HepG2 (cell line): Measurements from ENCODE around the gene FAM222B. TPM values are rescaled to one million over a fixed set of nuclear protein-coding genes. Genes with fewer than 3 reads are reported as not detected.

Experiments
- CBX5 ChIP-seq: sonication (generic); formaldehyde crosslinking; IDR thresholded peaks from 2 replicates; pipeline ENCODE4 v1.4.0; 2020; ENCODE audit warnings: missing genetic modification reagents, borderline replicate concordance
- GABPA ChIP-seq, 2 experiments: IDR thresholded peaks; 2 replicates each; pipeline ENCODE4 v1.6.1; 2011 to 2016; ENCODE audit warnings: low read depth in 2 of 2, low read length in 1 of 2, missing biosample characterization in 1 of 2, missing genetic modification characterization in 1 of 2
- GATAD2A ChIP-seq: IDR thresholded peaks from 2 replicates; pipeline ENCODE4 v1.6.1; 2016
- HDAC1 ChIP-seq: sonication (generic); formaldehyde crosslinking; IDR thresholded peaks from 2 replicates; pipeline ENCODE4 v1.5.1; 2020; ENCODE audit warnings: mild to moderate bottlenecking, missing genetic modification reagents
- JARID2 ChIP-seq: sonication (generic); formaldehyde crosslinking; IDR thresholded peaks from 2 replicates; pipeline ENCODE4 v1.8.1; 2023; ENCODE audit warnings: missing genetic modification reagents, inconsistent platforms; ENCODE audit not compliant: insufficient replicate concordance
- NFYB ChIP-seq: sonication (generic); formaldehyde crosslinking; IDR thresholded peaks from 2 replicates; pipeline ENCODE4 v1.4.0; 2020; ENCODE audit warnings: missing genetic modification reagents
- NR2C2 ChIP-seq: sonication (generic); formaldehyde crosslinking; IDR thresholded peaks from 2 replicates; pipeline ENCODE4 v1.4.0; 2020; ENCODE audit warnings: missing genetic modification reagents, mild to moderate bottlenecking, moderate library complexity, borderline replicate concordance
- PHF8 ChIP-seq: sonication (generic); formaldehyde crosslinking; IDR thresholded peaks from 2 replicates; pipeline ENCODE4 v1.5.0; 2020; ENCODE audit warnings: missing genetic modification reagents
- PRMT3 ChIP-seq: sonication (generic); formaldehyde crosslinking; IDR thresholded peaks from 2 replicates; pipeline ENCODE4 v1.8.1; 2022; ENCODE audit warnings: low read depth, mild to moderate bottlenecking, moderate library complexity, missing genetic modification reagents, borderline replicate concordance
- RARA ChIP-seq: IDR thresholded peaks from 2 replicates; pipeline ENCODE4 v1.6.1; 2016; ENCODE audit warnings: missing genetic modification reagents, missing compliant biosample characterization
- RBFOX2 ChIP-seq: fragments of 200-400 bp; formaldehyde crosslinking; IDR thresholded peaks from 2 replicates; pipeline ENCODE4 v1.6.1; 2017; ENCODE audit warnings: low read depth, mild to moderate bottlenecking, low read length
- SP4 ChIP-seq: sonication (generic); formaldehyde crosslinking; IDR thresholded peaks from 2 replicates; pipeline ENCODE4 v1.8.1; 2023; ENCODE audit warnings: mild to moderate bottlenecking, missing genetic modification reagents
- TAF15 ChIP-seq: fragments of 200-400 bp; formaldehyde crosslinking; IDR thresholded peaks from one replicate; pipeline ENCODE4 v1.6.1; 2018; ENCODE audit warnings: mild to moderate bottlenecking, low read depth, low read length; ENCODE audit not compliant: poor library complexity, severe bottlenecking
- ZBTB20 ChIP-seq: sonication (generic); formaldehyde crosslinking; IDR thresholded peaks from 2 replicates; pipeline ENCODE4 v1.8.1; 2023; ENCODE audit warnings: missing genetic modification reagents, low read depth, mild to moderate bottlenecking, borderline replicate concordance
- ZKSCAN5 ChIP-seq: sonication (generic); formaldehyde crosslinking; IDR thresholded peaks from 2 replicates; pipeline ENCODE4 v1.5.1; 2020; ENCODE audit warnings: mild to moderate bottlenecking, missing genetic modification reagents
- ZNF772 ChIP-seq: sonication (generic); formaldehyde crosslinking; IDR thresholded peaks from 2 replicates; pipeline ENCODE4 v1.5.0; 2020; ENCODE audit warnings: mild to moderate bottlenecking, missing genetic modification reagents
- polyA plus RNA-seq, 8 experiments: library from polyadenylated mRNA; depleted of rRNA in 3 of 8; stranded (reverse) in 7 of 8; unstranded in 1 of 8; fragments of >200 nt; fragmentation: Illumina TruSeq in 4 of 8; extraction: Trizol in 4 of 8; gene quantifications; 2 replicates each; pipeline versions ENCODE4 v1.2.1 to v1.2.3, GENCODE V29; 2011 to 2016; ENCODE audit warnings: low read depth in 4 of 8, missing spikeins in 1 of 8, mixed read lengths in 1 of 8; ENCODE audit not compliant: insufficient read depth in 1 of 8
- total RNA-seq, 5 experiments: library from RNA; depleted of rRNA; stranded (reverse); fragments of >200 nt; fragmentation: Illumina TruSeq; extraction: Trizol; gene quantifications; 2 replicates each; pipeline ENCODE4 v1.2.3, GENCODE V29; 2016; ENCODE audit warnings: low read depth in 1 of 5
- TF ChIP-seq, protein P1 (sequence below): fragments of 450-650 bp; IDR thresholded peaks from 2 replicates; pipeline ENCODE4 v1.6.1; 2017; ENCODE audit warnings: mild to moderate bottlenecking
- TF ChIP-seq, protein P2 (sequence below): sonication (generic); formaldehyde crosslinking; IDR thresholded peaks from 2 replicates; pipeline ENCODE4 v1.8.1; 2023; ENCODE audit warnings: missing genetic modification reagents, mild to moderate bottlenecking, borderline replicate concordance
- TF ChIP-seq, protein P3 (sequence below): sonication (generic); formaldehyde crosslinking; IDR thresholded peaks from 2 replicates; pipeline ENCODE4 v1.4.0; 2020; ENCODE audit warnings: mild to moderate bottlenecking, missing genetic modification reagents
- TF ChIP-seq, protein P4 (sequence below): sonication (generic); formaldehyde crosslinking; IDR thresholded peaks from 2 replicates; pipeline ENCODE4 v1.4.0; 2020; ENCODE audit warnings: missing genetic modification reagents
- TF ChIP-seq, protein P5 (sequence below): sonication (generic); formaldehyde crosslinking; IDR thresholded peaks from 2 replicates; pipeline ENCODE4 v1.5.0; 2020; ENCODE audit warnings: missing genetic modification reagents, mild to moderate bottlenecking, borderline replicate concordance

Gene FAM222B
- total and polyA plus RNA-seq, 2 of the 13 experiments (the other 11 are each of a cell fraction or from before 2014, with no cell fraction given), result 3.5 to 7.3 TPM

DNA sequence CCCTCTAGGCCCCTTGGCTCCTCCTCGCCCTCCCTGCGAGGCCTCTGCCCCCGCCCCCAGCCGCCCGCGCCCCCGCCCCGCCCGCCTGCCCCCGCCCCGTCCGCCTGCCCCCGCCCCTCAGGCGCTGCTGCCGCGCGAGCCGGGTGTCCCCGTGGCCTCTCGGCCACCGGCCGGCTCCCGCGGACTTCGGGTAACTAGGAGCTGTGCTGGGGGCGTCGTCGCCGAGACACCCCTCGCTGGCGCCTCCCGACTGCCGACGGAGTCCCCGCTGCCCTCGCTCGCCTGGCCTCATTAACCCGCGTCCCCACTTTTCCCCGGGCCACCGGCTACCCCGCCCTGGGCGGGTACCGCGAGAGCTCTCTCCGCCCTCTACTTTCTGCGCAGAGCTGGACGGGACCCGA lies 116.4 kb downstream of the FAM222B start, which contains the start of gene TLCD1 (continued):
- TF ChIP-seq, protein P1, sequence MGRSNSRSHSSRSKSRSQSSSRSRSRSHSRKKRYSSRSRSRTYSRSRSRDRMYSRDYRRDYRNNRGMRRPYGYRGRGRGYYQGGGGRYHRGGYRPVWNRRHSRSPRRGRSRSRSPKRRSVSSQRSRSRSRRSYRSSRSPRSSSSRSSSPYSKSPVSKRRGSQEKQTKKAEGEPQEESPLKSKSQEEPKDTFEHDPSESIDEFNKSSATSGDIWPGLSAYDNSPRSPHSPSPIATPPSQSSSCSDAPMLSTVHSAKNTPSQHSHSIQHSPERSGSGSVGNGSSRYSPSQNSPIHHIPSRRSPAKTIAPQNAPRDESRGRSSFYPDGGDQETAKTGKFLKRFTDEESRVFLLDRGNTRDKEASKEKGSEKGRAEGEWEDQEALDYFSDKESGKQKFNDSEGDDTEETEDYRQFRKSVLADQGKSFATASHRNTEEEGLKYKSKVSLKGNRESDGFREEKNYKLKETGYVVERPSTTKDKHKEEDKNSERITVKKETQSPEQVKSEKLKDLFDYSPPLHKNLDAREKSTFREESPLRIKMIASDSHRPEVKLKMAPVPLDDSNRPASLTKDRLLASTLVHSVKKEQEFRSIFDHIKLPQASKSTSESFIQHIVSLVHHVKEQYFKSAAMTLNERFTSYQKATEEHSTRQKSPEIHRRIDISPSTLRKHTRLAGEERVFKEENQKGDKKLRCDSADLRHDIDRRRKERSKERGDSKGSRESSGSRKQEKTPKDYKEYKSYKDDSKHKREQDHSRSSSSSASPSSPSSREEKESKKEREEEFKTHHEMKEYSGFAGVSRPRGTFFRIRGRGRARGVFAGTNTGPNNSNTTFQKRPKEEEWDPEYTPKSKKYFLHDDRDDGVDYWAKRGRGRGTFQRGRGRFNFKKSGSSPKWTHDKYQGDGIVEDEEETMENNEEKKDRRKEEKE, result no peak
- TF ChIP-seq NFYB (CRISPR knock-in tag), result no peak
- TF ChIP-seq, protein P2, sequence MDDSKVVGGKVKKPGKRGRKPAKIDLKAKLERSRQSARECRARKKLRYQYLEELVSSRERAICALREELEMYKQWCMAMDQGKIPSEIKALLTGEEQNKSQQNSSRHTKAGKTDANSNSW (CRISPR knock-in tag), result peak; percentile 21; the same call in 1 of the 2 replicates
- peak; percentile 1; the same call in 1 of the 2 replicates for TF ChIP-seq ZNF772
- TF ChIP-seq TAF15, result no peak
- no peak for TF ChIP-seq RARA (CRISPR knock-in tag)
- TF ChIP-seq HDAC1 (CRISPR knock-in tag), result peak; percentile 2; the same call in 1 of the 2 replicates
- TF ChIP-seq PHF8, result 0 out of 2 replicates have a peak, but pooled peaks have one; percentile 33
- 0 out of 2 replicates have a peak, but pooled peaks have one; percentile 21 for TF ChIP-seq NR2C2 (CRISPR knock-in tag)
- no peak for TF ChIP-seq GABPA (IDR thresholded peaks at IDR 0.05; ENCODE audit: low read depth, low read length)
- no peak for TF ChIP-seq GABPA (CRISPR knock-in tag; IDR thresholded peaks at IDR 0.05; ENCODE audit: low read depth)
- TF ChIP-seq, protein P3, sequence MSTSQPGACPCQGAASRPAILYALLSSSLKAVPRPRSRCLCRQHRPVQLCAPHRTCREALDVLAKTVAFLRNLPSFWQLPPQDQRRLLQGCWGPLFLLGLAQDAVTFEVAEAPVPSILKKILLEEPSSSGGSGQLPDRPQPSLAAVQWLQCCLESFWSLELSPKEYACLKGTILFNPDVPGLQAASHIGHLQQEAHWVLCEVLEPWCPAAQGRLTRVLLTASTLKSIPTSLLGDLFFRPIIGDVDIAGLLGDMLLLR, result no peak
- no peak for TF ChIP-seq ZKSCAN5
- TF ChIP-seq JARID2 (CRISPR knock-in tag), result no peak
- TF ChIP-seq, protein P4, sequence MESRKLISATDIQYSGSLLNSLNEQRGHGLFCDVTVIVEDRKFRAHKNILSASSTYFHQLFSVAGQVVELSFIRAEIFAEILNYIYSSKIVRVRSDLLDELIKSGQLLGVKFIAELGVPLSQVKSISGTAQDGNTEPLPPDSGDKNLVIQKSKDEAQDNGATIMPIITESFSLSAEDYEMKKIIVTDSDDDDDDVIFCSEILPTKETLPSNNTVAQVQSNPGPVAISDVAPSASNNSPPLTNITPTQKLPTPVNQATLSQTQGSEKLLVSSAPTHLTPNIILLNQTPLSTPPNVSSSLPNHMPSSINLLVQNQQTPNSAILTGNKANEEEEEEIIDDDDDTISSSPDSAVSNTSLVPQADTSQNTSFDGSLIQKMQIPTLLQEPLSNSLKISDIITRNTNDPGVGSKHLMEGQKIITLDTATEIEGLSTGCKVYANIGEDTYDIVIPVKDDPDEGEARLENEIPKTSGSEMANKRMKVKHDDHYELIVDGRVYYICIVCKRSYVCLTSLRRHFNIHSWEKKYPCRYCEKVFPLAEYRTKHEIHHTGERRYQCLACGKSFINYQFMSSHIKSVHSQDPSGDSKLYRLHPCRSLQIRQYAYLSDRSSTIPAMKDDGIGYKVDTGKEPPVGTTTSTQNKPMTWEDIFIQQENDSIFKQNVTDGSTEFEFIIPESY (CRISPR knock-in tag), result no peak
- no peak for TF ChIP-seq SP4 (CRISPR knock-in tag)
- TF ChIP-seq RBFOX2, result 0 out of 2 replicates have a peak, but pooled peaks have one; percentile 36
- no peak for TF ChIP-seq GATAD2A (CRISPR knock-in tag)
- TF ChIP-seq PRMT3 (CRISPR knock-in tag), result no peak
- peak; percentile 22; the same call in 1 of the 2 replicates for TF ChIP-seq ZBTB20 (CRISPR knock-in tag)
- TF ChIP-seq, protein P5, sequence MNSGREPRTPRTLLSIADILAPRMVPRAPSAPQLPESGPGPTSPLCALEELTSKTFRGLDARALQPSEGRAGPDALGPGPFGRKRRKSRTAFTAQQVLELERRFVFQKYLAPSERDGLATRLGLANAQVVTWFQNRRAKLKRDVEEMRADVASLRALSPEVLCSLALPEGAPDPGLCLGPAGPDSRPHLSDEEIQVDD (CRISPR knock-in tag), result no peak
- TF ChIP-seq CBX5 (CRISPR knock-in tag), result no peak
